Keratinocyte (primary cell): ENCODE results near the gene ZNF248.

ENCODE experiments used
- EZH2 ChIP-seq: IDR thresholded peaks from one replicate; pipeline ENCODE4 v1.6.1; 2012; ENCODE audit warnings: inconsistent platforms, mild to moderate bottlenecking, low read length, moderate library complexity
- TF ChIP-seq, protein P1 (sequence below), 3 experiments: IDR thresholded peaks in 1 of 3; conservative IDR thresholded peaks in 1 of 3; optimal IDR thresholded peaks in 1 of 3; 2 replicates in 2 of 3; 3 replicates in 1 of 3; pipeline versions ENCODE3 to v1.5.1; 2011; ENCODE audit warnings: low read length in 3 of 3, mild to moderate bottlenecking in 3 of 3, moderate library complexity in 2 of 3, control low read depth in 1 of 3, inconsistent platforms in 1 of 3; ENCODE audit not compliant: insufficient read depth in 2 of 3; ENCODE audit errors: extremely low read depth in 1 of 3

DNA sequence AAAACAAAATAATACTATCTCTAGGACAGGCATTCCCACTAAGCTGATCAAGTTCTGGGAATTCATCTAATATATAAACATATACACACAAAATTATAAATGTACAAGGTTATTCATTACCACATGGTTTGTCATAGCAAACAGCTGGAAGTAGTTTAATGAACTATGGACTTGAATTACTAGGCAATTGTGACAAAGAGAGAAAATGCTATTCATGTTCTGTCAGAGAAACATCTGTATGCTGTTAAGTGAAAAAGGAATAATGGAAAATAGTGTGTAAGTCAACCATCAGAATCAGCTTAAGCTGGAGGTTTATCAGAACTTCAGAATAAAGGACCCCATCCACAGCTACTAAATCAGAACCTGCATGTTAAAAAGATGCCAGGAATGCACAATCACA, 2.8 kb downstream of the ZNF248 start:
- TF ChIP-seq, protein P1, sequence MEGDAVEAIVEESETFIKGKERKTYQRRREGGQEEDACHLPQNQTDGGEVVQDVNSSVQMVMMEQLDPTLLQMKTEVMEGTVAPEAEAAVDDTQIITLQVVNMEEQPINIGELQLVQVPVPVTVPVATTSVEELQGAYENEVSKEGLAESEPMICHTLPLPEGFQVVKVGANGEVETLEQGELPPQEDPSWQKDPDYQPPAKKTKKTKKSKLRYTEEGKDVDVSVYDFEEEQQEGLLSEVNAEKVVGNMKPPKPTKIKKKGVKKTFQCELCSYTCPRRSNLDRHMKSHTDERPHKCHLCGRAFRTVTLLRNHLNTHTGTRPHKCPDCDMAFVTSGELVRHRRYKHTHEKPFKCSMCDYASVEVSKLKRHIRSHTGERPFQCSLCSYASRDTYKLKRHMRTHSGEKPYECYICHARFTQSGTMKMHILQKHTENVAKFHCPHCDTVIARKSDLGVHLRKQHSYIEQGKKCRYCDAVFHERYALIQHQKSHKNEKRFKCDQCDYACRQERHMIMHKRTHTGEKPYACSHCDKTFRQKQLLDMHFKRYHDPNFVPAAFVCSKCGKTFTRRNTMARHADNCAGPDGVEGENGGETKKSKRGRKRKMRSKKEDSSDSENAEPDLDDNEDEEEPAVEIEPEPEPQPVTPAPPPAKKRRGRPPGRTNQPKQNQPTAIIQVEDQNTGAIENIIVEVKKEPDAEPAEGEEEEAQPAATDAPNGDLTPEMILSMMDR (optimal IDR thresholded peaks at IDR 0.05 in 1 of 3, IDR thresholded peaks at IDR 0.05 in 1 of 3, conservative IDR thresholded peaks at IDR 0.05 in 1 of 3; ENCODE audit: extremely low read depth in 1 of 3, insufficient read depth in 2 of 3, low read length in 3 of 3): no peak
- no peak for TF ChIP-seq EZH2
